GM19467 (cell line): ENCODE measurements around the gene FA2H.
"Not testable (repeated sequence)": the region's sequence is repeated elsewhere in the genome, so short reads cannot be mapped to it uniquely, and the experiment has no call there.

Source experiments
- ATAC-seq: cut with Tn5 transposase; IDR thresholded peaks from one replicate; pipeline ENCODE4 v1.9.1; 2021; ENCODE audit warnings: mild to moderate bottlenecking, moderate library complexity; ENCODE audit not compliant: unreplicated experiment

FA2H gene

GRCh38 chr16:74770831-74771526 is 3.6 kb downstream of the FA2H start:
- no peak for ATAC-seq

DNA sequence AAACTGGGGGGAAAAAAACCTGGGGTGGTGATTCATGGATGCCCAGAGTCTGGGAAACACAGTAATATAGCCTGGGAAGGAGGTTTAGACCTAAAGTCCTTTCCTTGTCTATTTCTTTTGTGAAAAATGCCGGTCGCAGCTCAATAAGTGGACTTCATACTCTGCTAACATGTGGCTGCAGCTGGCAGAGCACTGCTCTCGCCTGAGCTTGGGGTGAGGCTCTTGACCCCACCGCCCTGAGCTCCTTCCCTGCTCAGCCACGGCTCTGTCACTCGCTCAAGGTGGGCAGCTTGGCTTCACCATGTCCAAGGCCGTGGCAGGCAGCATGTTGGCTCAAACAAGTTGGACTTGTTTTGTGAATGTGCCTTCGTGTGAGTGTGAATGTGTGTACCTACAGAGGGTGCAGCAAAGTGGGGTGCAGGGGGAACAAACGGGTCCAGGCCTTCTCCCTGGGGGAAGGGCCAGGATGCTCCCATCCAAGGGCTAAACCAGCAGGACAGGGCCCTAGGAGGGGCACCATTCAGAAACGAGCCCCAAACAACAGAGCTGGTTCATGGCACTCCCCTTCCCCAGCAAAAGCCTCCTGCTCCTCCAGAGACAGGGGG is 4.9 kb downstream of the FA2H start:
- no peak for ATAC-seq

- ATAC-seq, result no peak
Observed at GRCh38 chr16:74768239-74768638, 6.4 kb downstream of the FA2H start.

DNA sequence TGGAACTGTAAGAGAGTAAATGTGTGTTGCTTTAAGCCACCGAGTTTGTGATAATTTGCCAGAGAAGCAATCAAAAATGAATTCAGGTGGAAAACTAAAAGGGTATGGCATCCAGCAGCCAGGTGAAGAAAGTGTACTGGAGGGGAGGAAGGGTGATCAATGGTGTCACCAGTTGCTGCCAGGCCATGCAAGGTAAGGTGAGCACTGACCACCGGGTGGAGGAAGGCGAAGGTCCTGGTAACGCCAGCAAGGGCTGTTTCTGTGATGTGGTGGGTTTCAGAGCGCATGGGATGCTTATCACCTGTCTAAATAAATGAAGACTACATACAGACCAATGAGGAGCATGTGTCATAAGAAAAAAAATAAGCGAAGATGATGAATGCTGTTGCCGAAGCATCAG is 6.9 kb downstream of the FA2H start:
- ATAC-seq, result no peak

- no peak for ATAC-seq
Observed at GRCh38 chr16:74766729-74767128, 7.9 kb downstream of the FA2H start.

DNA sequence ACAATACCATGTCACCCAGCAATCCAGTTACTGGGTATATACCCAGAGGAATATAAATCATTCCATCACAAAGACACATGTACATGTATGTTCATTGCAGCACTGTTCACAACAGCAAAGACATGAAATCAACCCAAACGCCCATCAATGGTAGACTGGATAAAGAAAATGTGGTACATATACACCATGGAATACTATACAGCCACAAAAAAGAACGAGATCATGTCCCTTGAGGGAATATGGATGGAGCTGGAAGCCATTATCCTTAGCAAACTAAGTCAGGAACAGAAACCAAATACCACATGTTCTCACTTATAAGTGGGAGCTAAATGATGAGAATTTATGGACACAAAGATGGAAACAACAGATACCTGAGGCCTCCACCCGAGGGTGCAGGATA is 10.4 kb downstream of the FA2H start:
- not testable (repeated sequence) for ATAC-seq

DNA sequence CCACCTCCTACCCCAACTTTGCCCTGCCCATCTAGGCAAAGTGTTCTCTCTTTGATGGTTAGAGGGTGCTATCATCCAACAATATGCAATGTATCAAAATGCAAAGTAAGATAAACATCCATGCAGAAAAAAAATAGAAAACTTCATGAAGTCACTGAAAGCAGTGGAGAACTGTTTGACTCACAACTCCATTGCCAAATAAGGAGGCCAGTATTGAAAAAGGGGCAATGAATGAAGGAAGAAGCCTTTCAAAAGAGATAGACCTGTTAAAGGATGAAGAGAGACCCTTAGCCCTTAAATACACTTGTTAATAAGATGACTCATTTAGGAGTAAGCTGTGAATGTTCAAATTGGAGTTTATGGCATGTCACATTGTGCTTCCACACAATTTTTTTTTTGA is 13.0 kb downstream of the FA2H start:
- no peak for ATAC-seq

DNA sequence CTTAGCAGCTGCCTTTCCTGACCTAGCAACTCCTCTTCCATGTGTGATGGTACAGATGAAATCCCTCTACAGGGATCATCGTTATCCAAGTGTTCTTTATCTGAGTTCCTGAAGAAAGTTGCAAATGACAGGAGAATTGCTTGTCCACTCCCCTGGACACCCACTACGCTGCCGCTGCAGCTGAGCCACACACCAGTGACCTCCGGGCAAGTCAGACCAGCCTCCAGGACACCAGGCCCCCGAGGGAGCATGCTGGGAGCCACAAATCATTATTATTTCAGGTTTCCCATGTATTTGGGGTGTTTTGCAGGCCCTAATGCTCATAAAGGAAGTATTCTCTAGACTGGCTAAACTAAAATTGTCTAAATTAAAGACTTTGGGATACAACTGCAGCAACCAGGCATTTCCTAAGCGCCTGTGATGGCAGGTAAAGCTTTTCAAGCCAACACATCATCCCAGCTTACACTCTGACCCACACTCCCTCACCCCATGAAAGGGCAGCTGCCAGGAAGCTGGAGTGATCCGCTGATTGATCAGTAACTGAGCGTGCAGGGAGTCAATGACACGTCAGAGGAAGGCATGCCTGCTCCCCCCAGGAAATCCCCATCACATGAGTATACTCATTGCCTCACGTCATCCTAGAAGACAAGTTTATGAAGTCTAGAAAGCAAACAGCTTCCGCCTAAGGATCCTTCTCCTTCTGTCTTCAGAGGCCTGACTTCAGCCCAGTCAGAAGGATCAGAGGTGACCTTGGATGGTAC is 14.4 kb downstream of the FA2H start:
- ATAC-seq, result no peak

GRCh38 chr16:74759564-74759963 is 15.1 kb downstream of the FA2H start:
- no peak for ATAC-seq

GRCh38 chr16:74758801-74759200 is 15.8 kb downstream of the FA2H start:
- ATAC-seq, result no peak

GRCh38 chr16:74757349-74757748 is 17.3 kb downstream of the FA2H start:
- ATAC-seq, result no peak

DNA sequence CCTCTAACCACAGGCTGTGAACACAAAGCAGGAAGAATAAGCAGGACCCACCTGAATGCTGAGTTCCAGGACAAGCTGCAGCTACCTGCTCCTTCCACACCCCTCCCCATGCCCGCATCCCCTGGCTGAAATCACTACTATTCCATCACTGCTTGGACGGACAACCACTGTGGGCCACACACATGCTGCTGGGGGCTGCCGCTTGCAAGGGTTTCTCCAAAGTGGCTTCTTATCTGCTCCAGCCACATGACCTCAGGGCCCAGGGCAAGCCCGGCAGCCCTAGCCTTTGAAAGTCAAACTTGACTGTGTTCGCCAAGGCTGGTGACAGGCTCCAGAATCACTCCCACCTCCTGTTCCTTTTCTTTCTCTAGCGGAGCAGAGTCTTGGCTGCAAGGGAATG is 18.4 kb downstream of the FA2H start:
- ATAC-seq, result no peak

GRCh38 chr16:74753180-74753579 is 21.4 kb downstream of the FA2H start:
- no peak for ATAC-seq

- no peak for ATAC-seq
Observed at GRCh38 chr16:74752756-74753155, 21.9 kb downstream of the FA2H start.

DNA sequence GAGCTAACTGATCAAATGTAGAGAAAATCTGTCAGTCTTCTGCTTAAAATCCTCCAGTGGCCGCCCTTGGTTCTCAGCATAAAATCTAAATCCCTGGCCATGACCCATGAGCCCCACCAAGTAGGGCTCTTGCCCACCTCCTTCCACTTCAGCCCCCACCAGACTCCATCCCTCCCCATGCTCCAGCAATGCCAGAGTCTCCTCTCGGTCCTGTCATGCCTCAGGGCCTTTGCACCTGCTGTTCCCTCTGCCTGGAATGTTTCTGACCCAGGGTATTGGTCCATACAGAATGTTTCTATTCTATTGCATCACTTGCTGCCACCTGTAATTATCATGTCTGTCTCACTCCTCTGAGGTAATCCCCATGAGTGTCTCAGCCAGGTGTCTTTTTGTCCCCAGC is 22.4 kb downstream of the FA2H start:
- ATAC-seq, result no peak

DNA sequence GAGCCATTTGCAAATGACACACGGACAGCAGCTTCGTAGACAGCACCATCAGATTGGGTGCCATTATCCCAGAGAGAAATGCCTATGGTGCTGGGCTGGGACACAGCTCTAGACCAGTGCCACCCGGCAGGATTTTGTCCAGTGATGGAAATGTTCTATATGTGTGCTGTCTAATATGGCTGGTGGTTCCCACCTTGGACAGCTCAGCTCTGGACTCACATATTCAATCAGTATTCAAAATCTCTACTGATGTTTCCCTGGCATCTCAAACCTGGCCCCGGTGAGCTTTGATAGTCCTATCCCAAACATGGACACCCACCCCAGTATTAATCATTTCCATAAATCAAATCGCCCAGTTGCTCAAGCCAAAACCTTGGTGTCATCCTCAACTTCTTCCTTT is 23.0 kb downstream of the FA2H start:
- ATAC-seq, result no peak

- ATAC-seq, result no peak
Observed at GRCh38 chr16:74749291-74750055, 25.1 kb downstream of the FA2H start.

DNA sequence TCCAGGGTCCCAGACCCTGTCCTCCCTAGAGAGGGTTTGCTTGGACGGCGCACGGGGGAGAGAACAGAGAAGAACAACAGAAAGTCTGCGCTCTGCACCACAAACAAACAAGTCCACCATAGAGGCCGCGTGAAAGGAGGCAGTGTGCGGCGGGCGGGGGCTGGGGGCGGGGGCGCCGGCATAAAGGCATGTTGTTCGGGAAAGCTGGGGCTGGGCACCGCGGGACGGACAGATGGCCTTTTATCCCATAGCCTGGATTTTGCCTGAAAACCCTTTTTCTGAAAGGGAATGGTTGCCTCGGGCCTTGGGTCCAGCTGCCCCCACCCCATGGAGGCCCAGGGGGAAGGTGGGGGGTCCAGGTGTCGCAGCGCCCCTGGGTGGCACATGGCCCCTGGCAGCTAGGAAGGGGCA is 26.0 kb downstream of the FA2H start:
- no peak for ATAC-seq

DNA sequence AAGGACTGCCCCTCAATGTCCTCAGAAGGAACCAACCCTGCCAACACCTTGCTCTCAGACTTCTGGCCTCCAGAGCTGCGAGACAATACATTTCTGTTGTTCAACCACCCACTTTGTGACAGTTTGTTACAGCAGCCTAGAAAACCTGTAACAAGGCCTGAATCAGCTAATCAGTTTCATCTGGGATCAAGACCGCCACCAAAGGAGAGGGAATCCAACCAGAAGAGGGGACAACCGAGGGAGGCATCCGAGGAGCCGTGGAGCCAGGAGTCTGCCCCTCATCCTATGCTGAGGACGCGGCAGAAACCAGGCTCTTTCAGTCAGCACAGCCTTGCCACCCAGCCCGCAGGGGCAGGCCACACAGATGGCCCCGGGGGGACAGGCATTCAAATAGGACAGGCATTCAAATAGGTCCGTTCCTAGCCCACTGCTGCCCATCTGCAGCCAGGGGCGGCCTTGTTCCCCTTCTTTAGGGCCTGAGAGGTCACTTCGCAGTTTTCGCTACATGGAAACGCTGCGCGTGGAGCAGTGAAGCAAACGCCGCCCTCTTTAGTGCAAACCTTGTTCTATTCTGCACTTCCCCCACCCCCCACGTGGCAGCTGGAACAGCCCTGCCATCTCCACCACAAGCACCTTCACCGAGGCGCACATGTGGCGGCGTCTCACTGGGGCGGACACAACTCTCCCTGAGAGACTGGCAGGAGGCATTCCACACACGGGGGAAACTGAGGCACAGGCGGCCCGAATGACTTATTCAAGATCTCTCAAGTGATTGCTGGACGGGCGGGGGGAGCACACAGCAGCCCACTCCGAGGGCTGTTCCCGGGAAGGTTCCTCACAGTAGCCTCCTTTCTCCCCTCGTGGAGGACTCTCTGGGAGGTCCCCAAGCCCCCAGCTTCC is 26.7 kb downstream of the FA2H start:
- ATAC-seq, result no peak

- no peak for ATAC-seq
Observed at GRCh38 chr16:74745926-74746325, 28.7 kb downstream of the FA2H start.
